D341Med (cell line): ENCODE data around the gene PDE3A.

Source experiments
- DNase-seq: peaks from one replicate; pipeline ENCODE4 v3.0.0; 2012; ENCODE audit warnings: low spot score

The PDE3A gene

GRCh38 chr12:20458011-20458410, 89.7 kb downstream of the PDE3A start:
- DNase-seq: no peak

DNA sequence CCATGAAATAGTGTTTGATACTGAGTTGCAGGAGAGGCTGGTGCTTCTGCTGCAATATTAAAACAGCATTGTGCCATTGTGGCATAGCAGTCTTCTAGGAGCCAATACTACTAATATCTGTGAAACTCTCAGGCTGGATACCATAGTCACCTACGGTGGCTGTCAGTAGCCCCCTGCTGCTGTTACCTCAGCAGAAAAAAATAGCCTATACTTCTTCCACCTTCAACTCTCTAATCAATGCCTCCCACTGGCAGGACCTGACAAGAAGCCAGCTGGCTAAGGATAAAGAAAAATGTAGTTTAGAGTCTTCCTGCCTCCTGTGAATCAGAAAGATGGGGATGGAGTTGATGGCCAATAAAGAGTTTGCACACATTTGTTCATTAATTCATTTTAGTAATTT, 91.6 kb downstream of the PDE3A start:
- DNase-seq: no peak

DNA sequence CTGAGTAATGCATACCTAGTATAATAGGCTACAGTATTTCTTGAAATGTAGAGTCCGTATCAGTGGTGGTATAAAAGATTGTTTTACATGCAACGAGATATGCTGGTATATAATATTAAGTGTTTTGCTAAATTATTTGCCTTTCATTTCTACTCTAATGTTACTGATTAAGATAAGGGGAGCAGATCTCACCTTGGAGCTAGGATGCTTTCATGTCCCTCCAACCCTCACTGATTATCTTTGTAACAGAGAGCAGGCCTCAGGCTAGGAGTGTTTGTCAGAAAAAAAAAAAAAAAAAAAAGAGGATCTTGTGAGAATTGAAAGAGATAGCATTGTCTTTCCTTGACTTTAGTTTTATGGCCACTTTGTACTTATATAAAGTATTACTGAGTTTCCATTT, 92.6 kb downstream of the PDE3A start:
- DNase-seq: no peak

- peak; percentile 20 for DNase-seq
These were observed 95.7 kb downstream of the PDE3A start for GRCh38 chr12:20463913-20464524.

DNA sequence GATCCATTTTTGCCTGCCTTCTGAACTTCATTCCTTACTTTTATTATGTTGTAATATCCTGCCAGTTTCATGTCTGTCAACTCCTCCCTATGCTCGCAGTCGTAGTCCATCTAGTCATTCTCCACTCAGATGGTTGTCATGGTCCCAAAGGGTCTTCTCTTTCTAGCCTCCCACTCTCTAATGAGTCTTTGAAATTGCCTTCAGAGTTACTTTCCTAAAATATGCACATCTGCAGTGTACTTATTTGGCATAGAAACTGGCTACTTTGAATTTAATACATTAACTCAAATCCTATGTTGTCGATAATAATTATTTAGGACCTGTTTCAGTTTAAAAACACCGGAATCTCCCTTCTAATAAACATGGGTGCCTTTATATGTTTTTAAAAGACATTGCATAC, 101.0 kb downstream of the PDE3A start:
- no peak for DNase-seq

GRCh38 chr12:20469756-20470155, 101.4 kb downstream of the PDE3A start:
- DNase-seq: no peak

DNA sequence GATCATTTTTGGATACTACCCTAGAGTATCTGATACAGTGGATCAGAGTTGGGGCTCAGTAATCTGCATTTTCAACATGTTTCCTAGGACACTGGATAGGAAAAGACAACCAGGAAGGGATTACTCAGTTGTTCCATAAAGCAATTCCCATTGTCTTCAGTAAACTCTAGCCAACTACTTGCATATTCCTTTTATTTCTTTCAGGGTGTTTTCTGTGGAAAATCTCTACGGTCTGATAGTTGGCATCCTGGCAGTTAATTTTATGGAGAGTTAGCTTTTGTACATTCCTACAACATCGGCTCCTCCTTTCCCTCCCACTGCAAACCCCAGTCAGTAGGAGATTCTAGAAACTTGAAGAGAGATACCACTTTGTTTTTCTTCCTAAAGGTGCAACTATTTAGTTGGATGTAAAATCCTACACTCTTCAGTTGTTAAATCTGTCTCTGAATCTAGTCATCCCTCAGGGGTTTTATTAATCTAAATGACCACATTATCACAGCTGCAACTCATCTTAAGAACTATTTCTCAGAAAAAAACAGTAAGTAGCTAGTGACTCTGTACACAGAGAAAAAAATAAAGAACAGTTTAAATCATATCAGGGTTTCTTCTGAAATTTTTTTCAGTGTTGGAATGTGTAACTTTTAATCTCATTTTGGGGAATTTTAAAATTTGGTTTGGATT, 103.9 kb downstream of the PDE3A start:
- DNase-seq: no peak

GRCh38 chr12:20473133-20473532, 104.8 kb downstream of the PDE3A start:
- no peak for DNase-seq

GRCh38 chr12:20474016-20474415, 105.7 kb downstream of the PDE3A start:
- no peak for DNase-seq

DNA sequence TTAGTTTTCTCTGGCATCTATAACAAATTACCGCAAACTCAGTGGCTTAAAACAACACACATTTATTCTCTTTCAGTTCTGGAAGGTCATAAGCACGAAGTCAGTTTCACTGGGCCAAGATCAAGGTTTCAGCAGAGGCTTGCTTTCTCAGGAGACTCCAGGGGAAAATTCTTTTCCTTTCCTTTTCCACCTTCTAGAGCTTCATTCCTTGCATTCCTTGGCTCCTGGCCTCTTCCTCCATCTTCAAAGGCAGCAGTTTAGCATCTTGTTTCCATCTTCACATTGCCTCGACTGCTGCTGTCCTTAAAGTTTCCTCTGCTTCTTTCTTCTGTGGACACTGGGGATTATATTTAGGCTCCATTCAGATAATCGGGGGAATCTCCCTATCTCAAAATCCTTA, 106.1 kb downstream of the PDE3A start:
- no peak for DNase-seq

DNA sequence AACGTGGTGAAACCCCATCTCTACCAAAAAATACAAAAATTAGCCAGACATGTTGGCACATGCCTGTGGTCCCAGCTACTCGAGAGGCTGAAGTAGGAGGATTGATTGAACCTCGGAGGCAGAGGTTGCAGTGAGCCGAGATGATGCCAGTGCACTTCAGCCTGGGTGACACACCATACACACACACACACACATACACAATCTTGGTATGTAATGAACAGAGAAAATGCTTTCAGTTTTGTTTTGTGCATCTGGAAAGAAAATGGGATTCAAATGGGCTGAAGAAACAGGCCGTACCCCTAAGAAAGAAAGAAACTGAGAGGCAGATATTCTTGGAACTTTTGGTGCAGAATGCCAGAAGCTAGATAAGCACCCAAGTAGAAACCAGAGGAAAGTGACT, 107.2 kb downstream of the PDE3A start:
- DNase-seq: no peak

DNA sequence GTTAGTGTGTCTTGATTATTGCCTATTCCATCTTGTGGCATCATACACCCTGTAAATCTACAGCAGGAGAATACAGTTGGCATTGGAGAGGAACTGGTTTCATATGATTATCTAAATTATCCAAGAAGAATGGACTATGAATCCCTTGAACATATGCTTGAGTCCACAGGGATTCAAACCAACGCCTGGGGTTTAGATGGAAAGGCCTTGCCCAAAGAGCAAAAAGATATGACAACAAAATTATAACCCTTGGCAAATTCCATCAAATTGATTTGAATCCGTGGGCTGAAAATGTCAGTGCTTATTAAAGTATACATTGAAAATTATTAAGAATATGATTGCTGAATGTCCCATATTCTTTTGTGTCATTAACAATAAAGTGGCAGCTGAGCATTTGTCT, 108.2 kb downstream of the PDE3A start:
- no peak for DNase-seq

DNA sequence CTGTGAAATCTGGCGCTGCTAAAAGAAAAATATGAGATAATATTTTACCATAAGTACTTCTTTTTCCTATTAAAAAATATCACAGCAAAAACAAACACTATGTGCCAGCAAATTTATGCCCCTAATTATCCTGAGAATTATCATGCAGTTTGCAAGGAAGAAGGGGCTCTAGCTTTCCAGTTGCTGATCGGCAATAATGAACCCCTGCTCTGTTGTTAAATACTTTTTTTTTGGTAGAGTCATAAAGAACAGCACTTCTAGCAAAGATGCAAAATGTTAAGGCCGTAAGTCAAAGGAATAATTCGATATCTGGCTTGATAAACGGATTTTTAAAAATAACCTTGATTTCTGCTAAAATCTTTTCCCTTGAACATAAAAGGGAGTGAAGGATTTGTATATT, 108.9 kb downstream of the PDE3A start:
- no peak for DNase-seq

DNA sequence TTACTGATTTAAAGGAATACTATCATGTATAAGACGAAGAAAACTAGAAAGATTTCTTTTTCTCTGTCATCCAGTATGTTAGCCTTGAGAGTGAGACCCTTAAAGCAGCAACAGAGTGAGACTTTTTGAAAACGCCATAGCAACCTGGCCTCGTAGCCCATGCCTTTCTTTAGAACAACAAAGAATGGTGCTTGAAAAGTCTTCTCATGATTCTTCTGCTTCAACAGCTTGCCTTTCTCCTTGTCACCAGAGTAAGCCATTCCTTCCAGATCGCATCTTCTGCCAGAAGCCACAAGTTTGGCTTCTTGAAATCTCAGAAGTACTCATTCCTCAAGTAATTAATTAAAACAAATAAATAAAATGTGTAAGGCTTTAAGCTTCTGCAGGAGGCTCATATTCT, 109.3 kb downstream of the PDE3A start:
- no peak for DNase-seq

DNA sequence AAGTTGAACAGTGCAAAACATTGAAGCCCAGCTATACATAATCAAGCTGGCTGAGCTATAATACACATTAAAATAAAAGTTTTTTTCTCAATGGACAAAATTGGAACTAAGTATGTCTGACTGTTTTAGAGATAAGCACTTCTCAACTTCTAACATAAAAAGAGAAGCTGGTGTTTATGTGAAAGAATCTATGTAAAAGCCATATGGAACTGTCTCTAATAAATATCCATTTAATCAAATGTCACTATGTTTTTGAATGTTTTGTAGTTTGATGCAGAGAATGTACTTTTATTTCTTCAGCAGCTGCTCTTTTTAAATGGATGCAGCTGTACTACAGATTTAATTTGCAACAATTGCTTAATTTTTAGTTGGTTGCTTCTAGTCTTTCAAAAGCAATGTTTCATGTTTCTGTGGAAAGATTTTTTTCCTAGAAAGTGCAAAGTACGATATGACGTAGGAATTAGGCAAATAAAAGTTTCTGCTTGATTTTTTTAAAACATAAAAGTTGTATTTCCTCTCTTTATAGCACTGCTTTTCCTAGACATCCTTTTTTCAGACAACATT, 114.2 kb downstream of the PDE3A start:
- no peak for DNase-seq

GRCh38 chr12:20483776-20484175, 115.4 kb downstream of the PDE3A start:
- DNase-seq: no peak

- no peak for DNase-seq
These were observed 117.9 kb downstream of the PDE3A start for GRCh38 chr12:20486233-20486632.

- DNase-seq: no peak
These were observed 119.2 kb downstream of the PDE3A start for GRCh38 chr12:20487519-20487918.

DNA sequence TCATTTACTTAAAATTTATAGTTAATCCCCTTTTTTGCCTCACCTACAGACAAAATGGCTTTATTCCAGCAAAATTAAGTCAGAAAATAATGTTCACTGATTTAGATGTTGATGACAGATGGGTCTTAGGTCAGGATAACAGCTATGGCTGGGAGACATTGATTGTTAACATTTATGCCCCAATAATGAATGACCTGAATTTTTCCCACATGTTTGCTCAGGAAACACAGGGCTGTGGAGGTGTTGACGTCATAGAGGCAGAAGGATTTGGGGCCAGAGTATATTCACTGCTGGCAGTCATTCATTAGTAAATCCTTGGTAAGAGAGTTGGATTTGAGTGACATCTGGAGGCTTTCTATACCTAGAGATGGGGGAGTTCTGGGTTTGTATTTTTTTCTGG, 121.3 kb downstream of the PDE3A start:
- no peak for DNase-seq

DNA sequence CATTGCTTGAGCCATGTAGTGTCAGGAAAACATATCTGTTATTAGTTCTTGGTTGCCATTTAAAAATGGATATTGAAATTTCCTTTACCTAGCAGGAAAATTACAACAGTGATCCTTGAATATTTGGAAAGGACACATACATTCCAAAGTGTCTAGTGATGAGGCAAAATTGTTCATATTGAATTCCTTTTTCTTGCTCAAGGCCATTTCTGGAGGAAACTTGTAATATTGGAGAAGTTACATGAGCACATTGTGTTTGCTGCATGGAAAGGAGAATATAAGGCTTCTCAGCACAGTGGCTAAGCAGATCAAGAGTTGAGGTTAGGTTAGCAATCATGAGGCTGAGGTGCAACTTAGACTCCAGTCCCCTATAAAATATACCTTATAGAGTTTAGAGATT, 121.9 kb downstream of the PDE3A start:
- DNase-seq: no peak

DNA sequence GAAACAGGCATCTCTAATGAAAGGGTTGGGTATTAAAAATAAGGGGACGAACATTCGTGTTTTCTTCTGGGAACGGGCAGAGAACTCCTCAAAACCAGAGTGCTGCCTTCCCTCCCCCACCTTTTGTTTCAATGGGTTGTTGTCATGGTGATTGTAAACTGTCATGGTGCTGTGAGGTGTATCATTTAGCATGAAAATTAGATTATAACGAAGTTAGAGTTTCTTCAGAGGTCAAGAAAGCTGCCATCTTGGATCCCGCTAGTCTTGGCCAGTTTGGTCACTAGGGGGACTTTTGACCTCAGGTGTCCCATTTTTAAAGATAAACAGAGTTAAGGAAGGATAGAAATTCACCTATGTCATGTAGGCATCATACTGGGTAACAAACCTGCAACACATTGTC, 123.0 kb downstream of the PDE3A start:
- no peak for DNase-seq

GRCh38 chr12:20492251-20492760, 124.0 kb downstream of the PDE3A start:
- no peak for DNase-seq

- no peak for DNase-seq
These were observed 125.6 kb downstream of the PDE3A start for GRCh38 chr12:20493934-20494333.

DNA sequence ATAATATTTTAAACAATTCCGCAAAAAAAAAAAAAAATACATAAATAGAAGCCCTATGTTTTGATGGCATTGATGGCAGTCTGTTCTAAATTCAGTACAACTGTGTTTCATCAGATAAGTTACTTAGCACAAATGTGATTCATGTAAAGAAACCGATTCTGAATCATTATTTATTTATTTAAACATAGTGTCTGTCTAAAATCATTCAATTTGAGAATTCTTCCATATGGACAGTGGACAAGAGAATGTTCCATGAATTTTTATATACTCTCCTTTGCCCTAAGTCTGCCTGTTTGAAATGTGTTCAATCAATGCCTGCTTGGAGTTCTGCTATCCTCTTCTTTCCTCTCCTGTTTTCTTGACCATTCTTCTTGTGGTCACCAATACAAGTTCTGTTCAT, 126.5 kb downstream of the PDE3A start:
- no peak for DNase-seq
